Nephron (organoid): Measurements from ENCODE around the gene CCDC169.

ENCODE experiments used
- H3K27ac Mint-ChIP-seq, 3 experiments: 2 replicates each; pipeline ENCODE4 v1.8.0; 2020; ENCODE audit warnings: mixed read lengths in 3 of 3, mild to moderate bottlenecking in 2 of 3, moderate library complexity in 1 of 3
- H3K27me3 Mint-ChIP-seq: 2 replicates; pipeline ENCODE4 v1.8.0; 2021; ENCODE audit warnings: low read depth, mild to moderate bottlenecking, moderate library complexity, mixed read lengths
- H3K36me3 Mint-ChIP-seq: 2 replicates; pipeline ENCODE4 v1.8.0; 2020; ENCODE audit warnings: low read depth, mixed read lengths
- H3K4me1 Mint-ChIP-seq: 2 replicates; pipeline ENCODE4 v1.8.0; 2020; ENCODE audit warnings: mixed read lengths
- H3K4me3 Mint-ChIP-seq, 3 experiments: 2 replicates each; pipeline ENCODE4 v1.8.0; 2020; ENCODE audit warnings: mild to moderate bottlenecking in 3 of 3, mixed read lengths in 3 of 3, moderate library complexity in 2 of 3
- H3K9me3 Mint-ChIP-seq: 2 replicates; pipeline ENCODE4 v1.8.0; 2020; ENCODE audit warnings: mixed read lengths
- CTCF ChIP-seq, 3 experiments: fragments of 200-600 bp; sonication (generic); IDR thresholded peaks; one replicate each; pipeline ENCODE4 v1.5.0; 2021; ENCODE audit warnings: antibody characterized with exemption in 3 of 3; ENCODE audit not compliant: unreplicated experiment in 3 of 3

CCDC169 gene

GRCh38 chr13:36214163-36214921 is 83.3 kb downstream of the CCDC169 start, which contains the start of gene SOHLH2:
Gene SOHLH2, minus strand, starts transcription at chr13:36214556. Its CDS starts 30 bp downstream, at chr13:36214526.
- TF ChIP-seq CTCF (IDR thresholded peaks at IDR 0.05; ENCODE audit: unreplicated experiment in 3 of 3), result no peak
- Mint-ChIP-seq H3K4me1 (peaks cover 27% of the 10 kb centered on the region), H3K4me3 (no peak within 1 kb of the TSS)

DNA sequence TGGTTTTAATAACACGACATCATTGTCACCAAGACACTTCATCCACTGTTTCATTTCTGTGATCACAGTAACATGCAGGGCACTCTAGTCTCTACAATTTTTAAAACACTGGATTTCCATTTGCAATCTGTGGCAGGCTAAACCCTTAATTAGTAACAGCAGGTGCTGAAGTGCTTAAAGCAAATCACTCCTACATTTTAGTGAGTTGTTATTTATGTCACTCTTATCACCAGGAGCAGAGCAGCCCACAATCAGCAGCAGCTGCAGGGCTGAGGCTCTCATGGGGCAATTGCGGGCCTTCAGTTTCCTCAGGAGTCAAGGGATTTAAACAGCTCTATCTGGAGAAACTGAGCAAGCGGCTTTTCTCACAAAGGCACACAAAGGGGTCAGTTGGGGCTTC is 84.8 kb downstream of the CCDC169 start:
- Mint-ChIP-seq H3K4me1 (peaks cover 27% of the 10 kb centered on the region), H3K27me3 (peaks cover 8% of the 10 kb centered on the region)

More at GRCh38 chr13:36214163-36214921, 83.3 kb downstream of the CCDC169 start, which contains the start of gene SOHLH2:
- H3K36me3 Mint-ChIP-seq, result no peaks in the 10 kb centered on the region
- peaks cover 14% of the 10 kb centered on the region for H3K9me3 Mint-ChIP-seq
- peaks cover 8% of the 10 kb centered on the region for H3K27me3 Mint-ChIP-seq
- H3K27ac Mint-ChIP-seq, result peak within 1 kb of the TSS in 2 of 3 experiments; percentile 22 to 50

GRCh38 chr13:36211567-36211966 is 86.0 kb downstream of the CCDC169 start:
- H3K4me1 Mint-ChIP-seq, result peaks cover 27% of the 10 kb centered on the region
- TF ChIP-seq CTCF (IDR thresholded peaks at IDR 0.05; ENCODE audit: unreplicated experiment in 3 of 3), result no peak
- no peak overlapping the region for H3K4me3 Mint-ChIP-seq
- H3K36me3 Mint-ChIP-seq, result no peaks in the 10 kb centered on the region
- H3K27me3 Mint-ChIP-seq, result peaks cover 8% of the 10 kb centered on the region
- H3K27ac Mint-ChIP-seq, result no peak overlapping the region
- H3K9me3 Mint-ChIP-seq, result peaks cover 3% of the 10 kb centered on the region

More for the DNA sequence above, 84.8 kb downstream of the CCDC169 start:
- no peak for TF ChIP-seq CTCF (IDR thresholded peaks at IDR 0.05; ENCODE audit: unreplicated experiment in 3 of 3)
- Mint-ChIP-seq H3K4me3 (peak overlapping the region in 1 of 3 experiments; percentile 61), H3K36me3 (no peaks in the 10 kb centered on the region), H3K27ac (peak overlapping the region; percentile 40 to 50 (median 43)), H3K9me3 (peaks cover 8% of the 10 kb centered on the region)

- Mint-ChIP-seq H3K4me1 (peaks cover 27% of the 10 kb centered on the region), H3K4me3 (no peak overlapping the region), H3K27me3 (peaks cover 8% of the 10 kb centered on the region), H3K27ac (no peak overlapping the region), H3K36me3 (no peaks in the 10 kb centered on the region), H3K9me3 (peaks cover 3% of the 10 kb centered on the region)
- no peak for TF ChIP-seq CTCF (IDR thresholded peaks at IDR 0.05; ENCODE audit: unreplicated experiment in 3 of 3)
Measured at GRCh38 chr13:36210738-36211137, 86.9 kb downstream of the CCDC169 start.

DNA sequence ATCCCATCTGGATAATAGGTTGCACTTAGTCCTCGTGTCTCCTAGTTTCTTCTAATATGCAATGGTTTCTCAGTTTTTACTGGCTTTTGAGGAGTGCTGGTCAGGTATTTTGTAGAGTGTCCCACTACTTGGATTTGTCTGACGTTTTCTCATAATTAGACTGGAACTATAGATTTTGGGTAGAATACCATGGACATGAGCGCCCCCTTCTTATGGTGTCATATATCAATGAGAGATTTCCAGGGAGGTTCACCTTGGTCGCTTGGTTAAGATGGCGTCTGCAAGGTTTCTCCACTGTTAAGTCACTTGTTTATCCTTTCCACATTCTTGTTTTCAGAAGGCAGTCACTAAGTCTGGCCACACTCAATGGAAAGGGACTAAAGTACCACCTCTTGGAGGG is 89.9 kb downstream of the CCDC169 start:
- Mint-ChIP-seq H3K4me1 (peaks cover 12% of the 10 kb centered on the region), H3K27me3 (peaks cover 2% of the 10 kb centered on the region), H3K9me3 (no peaks in the 10 kb centered on the region), H3K36me3 (no peaks in the 10 kb centered on the region), H3K27ac (no peak overlapping the region), H3K4me3 (no peak overlapping the region)
- TF ChIP-seq CTCF (IDR thresholded peaks at IDR 0.05; ENCODE audit: unreplicated experiment in 3 of 3), result no peak
